GM23338 (cell line): Measurements from ENCODE around the gene TRPC3.

Experiments used
- EZH2 ChIP-seq: fragments of 200-600 bp; sonication (generic); IDR thresholded peaks from one replicate; pipeline ENCODE4 v1.8.0; 2017; ENCODE audit warnings: antibody characterized with exemption, mild to moderate bottlenecking, low read depth; ENCODE audit not compliant: unreplicated experiment
- EZH2phosphoT487 ChIP-seq: fragments of 200-600 bp; sonication (generic); IDR thresholded peaks from one replicate; pipeline ENCODE4 v1.8.1; 2018; ENCODE audit warnings: antibody characterized with exemption; ENCODE audit not compliant: unreplicated experiment
- TF ChIP-seq, protein P1 (sequence below), 2 experiments: fragments of 200-600 bp in 1 of 2; sonication (generic) in 1 of 2; conservative IDR thresholded peaks; 2 replicates each; pipeline versions ENCODE4 v1.5.1 to v1.6.1; 2016 to 2017; ENCODE audit warnings: antibody characterized with exemption in 2 of 2, low read depth in 2 of 2, mild to moderate bottlenecking in 2 of 2, moderate library complexity in 1 of 2

DNA sequence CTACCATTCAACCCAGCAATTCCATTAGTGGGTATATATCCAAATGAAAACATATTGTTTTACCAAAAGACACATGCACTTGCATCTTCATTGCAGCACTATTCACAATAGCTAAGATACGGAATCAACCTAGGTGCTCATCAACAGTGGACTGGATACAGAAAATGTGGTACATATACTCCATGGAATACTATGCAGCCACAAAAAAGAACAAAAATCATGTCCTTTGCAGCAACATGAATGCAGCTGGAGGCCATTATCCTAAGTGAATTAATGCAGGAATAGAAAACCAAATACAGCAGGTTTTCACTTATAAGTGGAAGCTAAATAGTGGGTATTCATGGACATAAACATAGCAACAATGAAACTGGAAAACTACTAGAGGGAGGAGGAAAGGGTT is 43.5 kb downstream of the TRPC3 start:
- TF ChIP-seq, protein P1, sequence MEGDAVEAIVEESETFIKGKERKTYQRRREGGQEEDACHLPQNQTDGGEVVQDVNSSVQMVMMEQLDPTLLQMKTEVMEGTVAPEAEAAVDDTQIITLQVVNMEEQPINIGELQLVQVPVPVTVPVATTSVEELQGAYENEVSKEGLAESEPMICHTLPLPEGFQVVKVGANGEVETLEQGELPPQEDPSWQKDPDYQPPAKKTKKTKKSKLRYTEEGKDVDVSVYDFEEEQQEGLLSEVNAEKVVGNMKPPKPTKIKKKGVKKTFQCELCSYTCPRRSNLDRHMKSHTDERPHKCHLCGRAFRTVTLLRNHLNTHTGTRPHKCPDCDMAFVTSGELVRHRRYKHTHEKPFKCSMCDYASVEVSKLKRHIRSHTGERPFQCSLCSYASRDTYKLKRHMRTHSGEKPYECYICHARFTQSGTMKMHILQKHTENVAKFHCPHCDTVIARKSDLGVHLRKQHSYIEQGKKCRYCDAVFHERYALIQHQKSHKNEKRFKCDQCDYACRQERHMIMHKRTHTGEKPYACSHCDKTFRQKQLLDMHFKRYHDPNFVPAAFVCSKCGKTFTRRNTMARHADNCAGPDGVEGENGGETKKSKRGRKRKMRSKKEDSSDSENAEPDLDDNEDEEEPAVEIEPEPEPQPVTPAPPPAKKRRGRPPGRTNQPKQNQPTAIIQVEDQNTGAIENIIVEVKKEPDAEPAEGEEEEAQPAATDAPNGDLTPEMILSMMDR (conservative IDR thresholded peaks at IDR 0.05; ENCODE audit: low read depth in 2 of 2), result no peak
- TF ChIP-seq EZH2, result no peak
- TF ChIP-seq EZH2phosphoT487, result no peak
